Gastroesophageal sphincter (tissue), 4 donors: ENCODE measurements around the gene PDE2A. TPM values are rescaled to one million over a fixed set of nuclear protein-coding genes. Genes with fewer than 3 reads are reported as not detected.
A peak's percentile ranks its signal among the peaks of the same experiment; 100 is the strongest.

Experiments
- ATAC-seq: fragments of 150-250 bp; one replicate; pipeline ENCODE4 v1.9.1; 2016; ENCODE audit warnings: mild to moderate bottlenecking, moderate library complexity
- H3K27ac ChIP-seq, 4 donors: fragments of 200-600 bp; sonication (generic) in 3 of 4; 1 replicate in 3 of 4; 2 replicates in 1 of 4; pipeline ENCODE4 v1.5.1; 2016 to 2019
- H3K27me3 ChIP-seq: fragments of 200-600 bp; sonication (generic); one replicate; pipeline ENCODE4 v1.5.1; 2019
- H3K36me3 ChIP-seq, 2 donors: fragments of 200-600 bp; sonication (generic); one replicate each; pipeline ENCODE4 v1.5.1; 2019; ENCODE audit warnings: control low read depth in 1 of 2
- H3K4me1 ChIP-seq, 3 donors: fragments of 200-600 bp; sonication (generic); 1 replicate in 2 of 3; 2 replicates in 1 of 3; pipeline ENCODE4 v1.5.1; 2016 to 2019; ENCODE audit warnings: control low read depth in 2 of 3
- H3K4me3 ChIP-seq, 2 donors: fragments of 200-600 bp; sonication (generic); one replicate each; pipeline ENCODE4 v1.5.1; 2019; ENCODE audit warnings: mild to moderate bottlenecking in 1 of 2, moderate library complexity in 1 of 2
- H3K9me3 ChIP-seq, 3 donors: fragments of 200-600 bp; sonication (generic); one replicate each; pipeline ENCODE4 v1.5.1; 2017 to 2019; ENCODE audit warnings: control low read depth in 2 of 3
- EP300 ChIP-seq: sonication (generic); formaldehyde crosslinking; IDR thresholded peaks from one replicate; pipeline ENCODE4 v1.6.1; 2017; ENCODE audit warnings: antibody characterized with exemption, mild to moderate bottlenecking
- POLR2A ChIP-seq, 2 donors: fragments of 450-650 bp; IDR thresholded peaks; one replicate each; pipeline ENCODE4 v1.6.1; 2017; ENCODE audit warnings: antibody characterized with exemption in 2 of 2, mild to moderate bottlenecking in 2 of 2, moderate library complexity in 1 of 2
- POLR2AphosphoS5 ChIP-seq: sonication (generic); formaldehyde crosslinking; IDR thresholded peaks from one replicate; pipeline ENCODE4 v1.6.1; 2017; ENCODE audit warnings: antibody characterized with exemption
- WGBS, 2 donors: methylation state at CpG; one replicate each; pipeline ENCODE4 v1.1.5; 2018; ENCODE audit warnings: low coverage in 1 of 2; 5-methylcytosine and 5-hydroxymethylcytosine counted together
- total RNA-seq, 4 donors: library from RNA; depleted of rRNA; stranded (reverse); fragments of >200 nt; gene quantifications; one replicate each; pipeline ENCODE4 v1.1.0, GENCODE V29; 2016
- TF ChIP-seq, protein P1 (sequence below), 4 experiments: fragments of 200-600 bp in 2 of 4; fragments of 450-650 bp in 2 of 4; sonication (generic) in 1 of 4; IDR thresholded peaks; one replicate each; pipeline ENCODE4 v1.5.1; 2017 to 2019; ENCODE audit warnings: antibody characterized with exemption in 4 of 4, mild to moderate bottlenecking in 2 of 4, moderate library complexity in 2 of 4

The PDE2A gene
- total RNA-seq, 4 donors from 2014 or later = 31.6 to 54.2 (median 35.4) TPM

DNA sequence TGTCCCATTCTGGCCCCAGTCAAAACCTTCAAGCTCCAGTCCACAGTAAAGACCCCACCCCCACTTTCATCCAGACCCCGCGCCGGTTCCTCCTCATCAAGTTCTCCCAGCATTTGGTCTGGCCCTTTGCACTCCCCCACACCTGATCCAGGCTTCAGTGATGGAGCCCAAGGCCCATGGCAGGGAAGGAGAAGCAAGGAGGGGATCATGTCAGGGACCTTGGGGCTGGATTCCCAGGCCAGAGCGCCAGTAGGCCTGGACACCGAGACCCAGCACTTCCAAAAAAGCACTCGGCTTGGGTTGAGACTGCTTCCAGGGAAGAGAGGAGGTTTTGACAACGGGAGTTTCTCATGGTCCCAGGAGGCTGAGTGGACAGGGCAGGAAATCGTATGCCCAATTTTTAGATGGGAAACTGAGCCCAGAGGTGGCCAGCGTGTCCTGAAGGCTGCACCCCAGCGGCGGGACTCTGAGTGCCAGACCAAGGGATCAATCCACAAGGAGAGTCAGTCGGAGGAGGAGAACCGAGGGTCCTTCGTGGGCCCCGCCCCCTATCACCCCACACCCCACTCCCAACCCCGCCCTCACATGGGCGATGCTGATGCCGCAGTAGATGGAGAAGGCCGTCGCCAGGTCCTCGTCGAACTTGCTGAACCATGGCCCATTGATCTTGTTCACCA is 90.5 kb downstream of the PDE2A start:
- Histone ChIP-seq H3K4me3 (peak overlapping the region in 1 of 2 donors; percentile 27), H3K27me3 (peaks cover 23% of the 10 kb centered on the region), H3K4me1 (peaks cover 0 to 21% (median 3%) of the 10 kb centered on the region in 3 donors), H3K9me3 (no peaks in the 10 kb centered on the region), H3K36me3 (peaks cover 0 to 76% of the 10 kb centered on the region in 2 donors), H3K27ac (no peak overlapping the region)
- WGBS, 2 donors = 64 to 70% methylated on average over 2 to 5 of the region's 22 CpGs
- ATAC-seq = no peak
- TF ChIP-seq, protein P1, sequence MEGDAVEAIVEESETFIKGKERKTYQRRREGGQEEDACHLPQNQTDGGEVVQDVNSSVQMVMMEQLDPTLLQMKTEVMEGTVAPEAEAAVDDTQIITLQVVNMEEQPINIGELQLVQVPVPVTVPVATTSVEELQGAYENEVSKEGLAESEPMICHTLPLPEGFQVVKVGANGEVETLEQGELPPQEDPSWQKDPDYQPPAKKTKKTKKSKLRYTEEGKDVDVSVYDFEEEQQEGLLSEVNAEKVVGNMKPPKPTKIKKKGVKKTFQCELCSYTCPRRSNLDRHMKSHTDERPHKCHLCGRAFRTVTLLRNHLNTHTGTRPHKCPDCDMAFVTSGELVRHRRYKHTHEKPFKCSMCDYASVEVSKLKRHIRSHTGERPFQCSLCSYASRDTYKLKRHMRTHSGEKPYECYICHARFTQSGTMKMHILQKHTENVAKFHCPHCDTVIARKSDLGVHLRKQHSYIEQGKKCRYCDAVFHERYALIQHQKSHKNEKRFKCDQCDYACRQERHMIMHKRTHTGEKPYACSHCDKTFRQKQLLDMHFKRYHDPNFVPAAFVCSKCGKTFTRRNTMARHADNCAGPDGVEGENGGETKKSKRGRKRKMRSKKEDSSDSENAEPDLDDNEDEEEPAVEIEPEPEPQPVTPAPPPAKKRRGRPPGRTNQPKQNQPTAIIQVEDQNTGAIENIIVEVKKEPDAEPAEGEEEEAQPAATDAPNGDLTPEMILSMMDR (IDR thresholded peaks at IDR 0.05) = no peak

DNA sequence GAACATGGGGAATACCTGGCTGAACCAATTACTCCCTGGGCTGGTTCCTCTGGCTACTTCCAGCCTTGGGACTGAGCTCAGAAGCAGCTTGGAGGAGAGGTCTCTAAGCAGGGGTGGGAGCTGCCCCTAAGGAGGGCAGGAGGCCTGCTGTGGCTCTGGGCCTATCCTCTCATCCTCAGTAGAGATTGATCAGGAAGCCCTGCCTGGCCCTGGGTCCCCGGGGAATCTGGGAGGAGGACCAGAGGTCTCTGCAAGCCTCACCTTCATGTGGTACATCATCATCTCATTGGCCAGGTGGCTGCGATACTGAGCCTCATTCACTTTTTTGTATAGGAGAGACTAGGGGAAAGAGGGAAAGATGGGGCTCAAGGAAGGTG is 91.1 kb downstream of the PDE2A start:
- TF ChIP-seq EP300 = no peak
- TF ChIP-seq POLR2A (IDR thresholded peaks at IDR 0.05) = no peak
- TF ChIP-seq POLR2AphosphoS5 = no peak
- ATAC-seq = no peak
- Histone ChIP-seq H3K9me3 (no peaks in the 10 kb centered on the region), H3K4me1 (peaks cover 0 to 21% (median 3%) of the 10 kb centered on the region in 3 donors), H3K4me3 (no peak overlapping the region), H3K36me3 (peaks cover 0 to 76% of the 10 kb centered on the region in 2 donors), H3K27ac (no peak overlapping the region), H3K27me3 (peaks cover 23% of the 10 kb centered on the region)
- 83% methylated on average over 1 of the region's 2 CpGs; no CpG with 5 or more reads in 1 of the 2 donors for WGBS, 2 donors

- peaks cover 0 to 21% (median 3%) of the 10 kb centered on the region in 3 donors for H3K4me1 ChIP-seq
- 89 to 97% methylated on average over 5 to 8 of the region's 14 CpGs for WGBS, 2 donors
- no peaks in the 10 kb centered on the region for H3K9me3 ChIP-seq
- H3K27ac ChIP-seq = no peak overlapping the region
- H3K27me3 ChIP-seq = peaks cover 23% of the 10 kb centered on the region
- peaks cover 0 to 82% of the 10 kb centered on the region in 2 donors for H3K36me3 ChIP-seq
- no peak for ATAC-seq
- no peak overlapping the region for H3K4me3 ChIP-seq
- no peak for TF ChIP-seq EP300
- TF ChIP-seq POLR2A (IDR thresholded peaks at IDR 0.05) = no peak
- TF ChIP-seq POLR2AphosphoS5 = no peak
- TF ChIP-seq, protein P1 (IDR thresholded peaks at IDR 0.05) = no peak
Measured at GRCh38 chr11:72582206-72583176, 91.7 kb downstream of the PDE2A start.

- no peaks in the 10 kb centered on the region for H3K9me3 ChIP-seq
- peaks cover 0 to 20% (median 3%) of the 10 kb centered on the region in 3 donors for H3K4me1 ChIP-seq
- peaks cover 21% of the 10 kb centered on the region for H3K27me3 ChIP-seq
- TF ChIP-seq EP300 = no peak
- TF ChIP-seq POLR2A (IDR thresholded peaks at IDR 0.05) = no peak
- TF ChIP-seq POLR2AphosphoS5 = no peak
- TF ChIP-seq, protein P1 (IDR thresholded peaks at IDR 0.05) = no peak
- no peak for ATAC-seq
- no peak overlapping the region for H3K27ac ChIP-seq
- H3K36me3 ChIP-seq = peaks cover 0 to 94% of the 10 kb centered on the region in 2 donors
- WGBS, 2 donors = 0% methylated on average over 1 of the region's 5 CpGs; no CpG with 5 or more reads in 1 of the 2 donors
- H3K4me3 ChIP-seq = no peak overlapping the region
Measured at GRCh38 chr11:72581067-72581466, 93.2 kb downstream of the PDE2A start.

GRCh38 chr11:72580642-72580950 is 93.6 kb downstream of the PDE2A start:
- peaks cover 0 to 99% of the 10 kb centered on the region in 2 donors for H3K36me3 ChIP-seq
- WGBS, 2 donors = 57 to 62% methylated on average over 1 to 2 of the region's 3 CpGs
- peaks cover 17% of the 10 kb centered on the region for H3K27me3 ChIP-seq
- no peak for TF ChIP-seq POLR2A (IDR thresholded peaks at IDR 0.05)
- TF ChIP-seq, protein P1 (IDR thresholded peaks at IDR 0.05) = no peak
- no peak for TF ChIP-seq POLR2AphosphoS5
- TF ChIP-seq EP300 = no peak
- H3K9me3 ChIP-seq = no peaks in the 10 kb centered on the region
- H3K4me3 ChIP-seq = no peak overlapping the region
- no peak for ATAC-seq
- H3K4me1 ChIP-seq = peaks cover 0 to 16% (median 0%) of the 10 kb centered on the region in 3 donors
- H3K27ac ChIP-seq = no peak overlapping the region
